Stimulated activated CD8-positive, alpha-beta memory T cell treated with anti-CD3 and anti-CD28 coated beads, Interleukin-2, amount 100 ng/mL, for 48 hours (primary cell): ENCODE results near the gene YLPM1.

ENCODE experiments used
- DNase-seq, 2 donors: peaks; one replicate each; pipeline ENCODE4 v3.0.0-alpha.2; 2020; ENCODE audit warnings: low read depth in 2 of 2

YLPM1 gene

DNA sequence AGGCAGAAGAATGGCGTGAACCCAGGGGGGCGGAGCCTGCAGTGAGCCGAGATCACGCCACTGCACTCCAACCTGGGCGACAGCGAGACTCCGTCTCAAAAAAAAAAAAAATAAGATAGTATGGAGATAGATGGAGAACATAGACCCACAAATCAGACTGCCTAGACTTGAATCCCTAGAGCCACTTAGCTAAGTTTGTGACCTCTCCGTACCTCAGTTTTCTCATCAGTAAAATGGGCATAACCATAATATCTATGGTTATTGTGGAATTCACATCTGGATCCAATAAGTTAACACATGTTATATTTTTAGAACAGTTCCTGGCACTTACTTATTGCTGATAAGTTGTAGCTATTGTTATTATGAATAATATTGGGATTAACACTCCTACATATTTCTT, 105.6 kb downstream of the YLPM1 start:
- DNase-seq, result no peak

DNA sequence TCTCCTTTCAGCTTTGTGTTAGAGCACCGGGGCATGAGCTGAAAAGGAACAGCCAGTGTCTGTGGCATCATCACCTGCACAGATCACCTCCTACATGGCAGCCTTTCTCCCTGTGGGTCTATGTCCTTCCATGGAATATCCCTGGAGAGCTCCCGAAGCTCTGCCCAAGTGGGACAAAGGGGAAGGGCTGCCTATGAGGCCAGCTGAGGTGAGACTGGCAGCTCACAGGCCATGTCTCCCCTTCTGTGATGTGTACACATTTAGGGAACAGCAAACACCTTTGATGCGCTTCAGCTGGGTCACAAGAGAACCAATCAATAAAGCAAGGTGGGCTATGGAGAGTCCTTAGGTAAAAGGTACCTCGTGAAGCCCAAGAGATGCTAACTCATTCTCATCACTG, 108.7 kb downstream of the YLPM1 start:
- DNase-seq, result no peak

DNA sequence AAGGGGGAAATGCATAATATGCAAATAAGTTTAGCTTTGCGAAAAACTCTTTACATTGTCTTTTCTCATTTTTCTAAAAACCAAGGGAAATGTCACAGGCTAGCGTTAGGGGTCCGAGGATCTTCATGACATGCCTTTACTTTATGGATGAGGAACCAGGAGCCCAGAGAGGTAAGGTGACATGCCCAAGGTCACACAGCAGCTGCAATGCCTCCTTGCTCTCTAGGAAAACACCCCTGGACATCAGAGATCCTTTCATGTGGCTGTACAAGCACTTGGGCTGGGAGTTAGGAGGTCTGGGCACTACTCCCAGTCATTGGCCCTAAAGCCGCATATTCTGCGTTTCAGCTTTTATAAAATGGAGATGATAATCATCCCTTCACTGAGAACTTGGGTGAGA, 112.1 kb downstream of the YLPM1 start:
- DNase-seq, result no peak

DNA sequence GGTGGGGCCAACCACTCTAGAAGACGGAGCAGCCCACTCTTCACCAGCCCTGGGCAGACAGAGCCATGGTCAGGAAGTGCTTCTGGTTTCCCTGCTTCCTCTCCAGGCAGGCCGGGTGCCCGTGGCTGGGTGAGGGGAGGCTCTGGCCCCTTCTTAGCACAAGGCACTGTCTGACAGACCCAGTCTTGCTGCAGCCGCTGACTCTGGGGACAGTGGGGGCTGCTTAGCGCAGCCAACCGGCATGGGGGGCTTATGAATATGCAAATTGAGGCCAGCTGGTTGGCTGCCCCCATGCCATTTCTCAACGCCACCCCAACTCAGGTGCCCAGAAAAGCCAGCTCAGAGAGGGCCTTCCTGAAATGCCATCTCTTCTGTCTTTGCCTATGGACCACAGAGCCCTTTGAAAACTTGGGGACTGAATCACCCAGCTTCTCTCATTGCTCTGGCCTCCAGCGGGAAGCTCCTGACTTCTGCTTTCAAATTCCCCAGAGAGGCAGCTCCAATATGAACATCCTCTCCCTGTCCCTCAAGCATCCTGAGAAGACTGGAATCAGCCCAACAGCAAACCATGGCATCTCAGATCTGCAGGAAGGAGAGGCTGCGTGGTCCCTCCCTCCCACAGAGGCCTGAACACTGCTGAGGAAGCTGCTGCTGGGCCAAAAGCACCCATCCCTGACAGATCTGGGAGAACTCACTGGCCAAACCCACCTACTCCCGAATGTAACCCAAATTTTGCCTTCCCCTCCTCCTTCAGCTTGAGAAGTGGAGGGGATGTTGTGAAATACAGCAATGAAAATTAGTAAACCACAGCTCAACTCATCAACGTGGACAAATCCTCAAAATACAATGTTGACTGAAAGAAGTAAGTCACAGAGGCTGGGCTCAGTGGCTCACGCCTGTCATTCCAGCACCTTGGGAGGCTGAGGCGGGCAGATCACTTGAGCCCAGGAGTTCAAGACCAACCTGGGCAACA, 113.1 kb downstream of the YLPM1 start, which contains the start of gene PROX2:
PROX2 (minus strand) TSS at position 205 of the 973 bp plus-strand sequence. CDS start 12,311 bp downstream, outside the sequence.
- no peak for DNase-seq

DNA sequence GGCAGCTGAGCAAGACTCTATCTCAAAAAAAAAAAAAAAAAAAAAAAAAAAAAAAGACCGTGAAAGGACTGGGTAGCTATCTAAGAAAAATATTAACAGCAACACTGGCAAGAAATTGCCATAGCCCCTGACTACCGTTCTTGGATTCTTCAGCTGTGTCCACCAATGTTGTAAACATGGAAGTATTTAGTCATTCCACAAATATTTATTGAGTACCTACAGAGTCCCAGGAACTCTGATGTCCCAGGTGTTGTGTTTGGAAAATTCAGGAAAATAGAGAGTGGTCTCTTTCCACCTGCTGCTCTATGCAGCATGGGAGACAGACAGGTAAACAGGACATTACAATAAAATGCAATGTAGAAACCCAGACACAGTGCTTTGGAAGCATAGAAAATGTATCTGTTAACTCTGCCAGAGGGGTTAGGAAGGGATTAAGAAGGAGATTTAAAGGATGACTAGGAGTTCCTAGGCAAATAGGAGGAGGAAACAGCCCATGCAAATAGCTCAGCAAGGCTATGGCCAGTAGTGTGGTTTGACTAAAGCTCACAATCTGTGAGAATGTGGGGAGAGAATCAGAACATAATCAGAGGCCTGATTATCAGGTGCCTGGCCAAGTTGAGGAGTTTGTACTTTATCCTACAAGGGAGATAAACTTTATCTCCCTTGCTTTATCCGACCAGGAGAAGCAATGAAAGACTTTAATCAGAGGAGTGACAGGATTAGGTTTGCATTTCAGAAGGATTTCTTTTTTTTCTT, 116.5 kb downstream of the YLPM1 start:
- DNase-seq, result no peak

DNA sequence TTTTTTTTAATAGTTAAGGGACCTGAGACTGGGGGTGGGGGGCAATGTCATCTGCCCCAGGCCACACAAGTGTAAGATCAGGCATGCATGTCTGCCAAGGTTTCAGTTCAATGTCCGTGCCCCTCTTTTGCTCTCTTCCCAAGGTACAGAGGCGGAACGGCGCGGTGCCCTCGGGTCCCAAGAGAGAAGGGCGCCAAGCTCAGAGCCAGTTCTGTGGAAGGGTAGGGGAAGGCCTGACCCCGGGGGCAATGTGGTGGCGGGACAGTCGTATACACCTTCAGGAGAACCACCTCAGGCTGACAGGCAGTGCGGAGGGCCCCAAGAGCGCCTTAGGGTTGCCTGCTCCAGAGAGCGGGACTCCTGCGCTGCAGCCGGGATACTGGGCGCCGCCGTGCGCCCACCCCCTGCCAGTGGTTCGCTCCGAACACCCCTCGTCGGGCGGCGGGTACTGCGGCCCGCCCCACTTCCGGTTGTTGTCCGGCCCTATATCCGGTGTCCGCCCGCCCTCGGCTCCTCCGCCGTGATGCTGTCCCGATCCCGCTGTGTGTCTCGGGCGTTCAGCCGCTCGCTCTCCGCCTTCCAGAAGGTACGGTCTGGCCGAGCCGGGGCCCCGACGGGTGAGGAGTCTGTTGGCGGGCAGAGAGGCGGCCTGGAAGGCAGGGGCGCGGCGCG, 118.5 kb downstream of the YLPM1 start, which contains the start of gene DLST:
DLST (plus strand) TSS at position 486 of the 672 bp plus-strand sequence; CDS start at position 524, 38 bp downstream.
- DNase-seq, result peak; percentile 81 to 83

DNA sequence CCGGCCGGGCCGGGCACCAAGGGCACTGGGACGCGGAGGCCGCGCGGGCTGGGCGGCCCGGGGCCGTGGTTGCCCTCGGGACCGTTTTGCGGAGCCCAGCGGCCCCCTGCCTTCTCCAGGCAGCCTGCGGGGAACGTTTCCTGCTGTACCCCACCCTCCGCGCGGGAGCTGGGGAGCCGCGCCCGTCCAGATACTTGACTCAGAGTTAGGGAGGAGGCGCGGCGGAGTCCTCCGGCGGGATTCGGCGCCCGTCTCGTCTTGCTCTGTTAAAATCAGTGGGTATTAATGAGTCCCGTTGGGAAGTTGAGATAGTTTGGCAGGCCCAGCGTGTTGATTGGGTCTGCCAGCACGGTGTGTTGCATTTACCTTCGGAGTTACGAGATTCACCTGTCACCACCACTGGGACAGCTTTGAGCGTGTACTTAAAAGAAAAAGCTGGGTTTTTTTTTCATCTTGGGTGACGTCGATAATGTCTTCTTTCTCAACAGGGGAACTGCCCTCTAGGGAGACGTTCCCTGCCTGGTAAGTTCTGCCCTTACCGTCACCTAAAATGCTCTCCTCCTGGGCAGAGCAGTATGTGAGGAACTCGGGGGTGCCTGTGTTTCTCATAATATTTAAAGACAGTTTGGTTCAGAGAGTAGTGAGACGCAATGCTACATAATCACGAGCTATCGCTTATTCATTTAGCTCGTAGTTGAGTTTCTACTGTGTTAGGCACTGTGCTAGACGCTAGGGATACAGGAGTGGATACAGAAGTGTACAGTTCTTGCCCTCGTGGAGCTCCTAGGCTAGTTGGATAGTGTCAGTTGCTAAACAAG, 119.2 kb downstream of the YLPM1 start:
- peak; percentile 23 to 34 for DNase-seq
